ENCODE results near the gene TARBP1.
"Not testable (repeated sequence)": the region's sequence is repeated elsewhere in the genome, so short reads cannot be mapped to it uniquely, and the experiment has no call there.

Gene TARBP1

GRCh38 chr1:234440348-234440747 lies 38.6 kb downstream of the TARBP1 start:
- DNase-seq (ENCODE audit: low spot score) (no peak), FAIRE-seq (no peak)

- FAIRE-seq: no peak
- no peak for DNase-seq (ENCODE audit: low spot score)
Measured at GRCh38 chr1:234438579-234438978, 40.4 kb downstream of the TARBP1 start.

GRCh38 chr1:234437423-234438171 lies 41.4 kb downstream of the TARBP1 start:
- DNase-seq (ENCODE audit: low spot score) (no peak), FAIRE-seq (no peak)

GRCh38 chr1:234435620-234436019 lies 43.4 kb downstream of the TARBP1 start:
- no peak for FAIRE-seq
- DNase-seq (ENCODE audit: low spot score): no peak

GRCh38 chr1:234434706-234435105 lies 44.3 kb downstream of the TARBP1 start:
- no peak for FAIRE-seq
- no peak for DNase-seq (ENCODE audit: low spot score)

GRCh38 chr1:234433563-234434285 lies 45.3 kb downstream of the TARBP1 start:
- no peak for FAIRE-seq
- DNase-seq (ENCODE audit: low spot score): peak; percentile 19

GRCh38 chr1:234431255-234431654 lies 47.7 kb downstream of the TARBP1 start:
- no peak for DNase-seq (ENCODE audit: low spot score)
- no peak for FAIRE-seq

- DNase-seq (ENCODE audit: low spot score): no peak
- FAIRE-seq: no peak
Measured at GRCh38 chr1:234430691-234431090, 48.3 kb downstream of the TARBP1 start.

- no peak for FAIRE-seq
- DNase-seq (ENCODE audit: low spot score): no peak
Measured at GRCh38 chr1:234429434-234429806, 49.6 kb downstream of the TARBP1 start.

- FAIRE-seq (no peak), DNase-seq (ENCODE audit: low spot score) (no peak)
Measured at GRCh38 chr1:234427950-234428646, 50.9 kb downstream of the TARBP1 start.

GRCh38 chr1:234413990-234414389 lies 65.0 kb downstream of the TARBP1 start:
- no peak for FAIRE-seq
- no peak for DNase-seq (ENCODE audit: low spot score)

- no peak for DNase-seq (ENCODE audit: low spot score)
- no peak for FAIRE-seq
Measured at GRCh38 chr1:234413485-234413884, 65.5 kb downstream of the TARBP1 start.

- no peak for DNase-seq (ENCODE audit: low spot score)
- no peak for FAIRE-seq
Measured at GRCh38 chr1:234412830-234413229, 66.1 kb downstream of the TARBP1 start.

GRCh38 chr1:234409328-234409727 lies 69.7 kb downstream of the TARBP1 start:
- FAIRE-seq (no peak), DNase-seq (ENCODE audit: low spot score) (no peak)

- FAIRE-seq (no peak), DNase-seq (ENCODE audit: low spot score) (no peak)
Measured at GRCh38 chr1:234408757-234409156, 70.2 kb downstream of the TARBP1 start.

GRCh38 chr1:234406871-234407270 lies 72.1 kb downstream of the TARBP1 start:
- no peak for FAIRE-seq

GRCh38 chr1:234405676-234406075 lies 73.3 kb downstream of the TARBP1 start:
- DNase-seq (ENCODE audit: low spot score) (no peak), FAIRE-seq (no peak)

More at GRCh38 chr1:234406871-234407270, 72.1 kb downstream of the TARBP1 start:
- DNase-seq (ENCODE audit: low spot score): no peak

- DNase-seq (ENCODE audit: low spot score): no peak
- no peak for FAIRE-seq
Measured at GRCh38 chr1:234402939-234403338, 76.0 kb downstream of the TARBP1 start.

- DNase-seq (ENCODE audit: low spot score): no peak
- FAIRE-seq: no peak
Measured at GRCh38 chr1:234401658-234402057, 77.3 kb downstream of the TARBP1 start.

- no peak for FAIRE-seq
- no peak for DNase-seq (ENCODE audit: low spot score)
Measured at GRCh38 chr1:234400773-234401172, 78.2 kb downstream of the TARBP1 start.

- not testable (repeated sequence) for FAIRE-seq; DNase-seq (ENCODE audit: low spot score)
Measured at GRCh38 chr1:234399515-234399914, 79.5 kb downstream of the TARBP1 start.

- no peak for FAIRE-seq
- no peak for DNase-seq (ENCODE audit: low spot score)
Measured at GRCh38 chr1:234398849-234399381, 80.1 kb downstream of the TARBP1 start.

Measured in urothelium cell line (cell line).